ENCODE measurements around the gene RPS14. TPM values are rescaled to one million over a fixed set of nuclear protein-coding genes. Genes with fewer than 3 reads are reported as not detected.

Gene RPS14
- total RNA-seq, 1 experiment from 2014 or later = 2,031 TPM

- H3K4me3 ChIP-seq (ENCODE audit: low read length) = peak overlapping the region; percentile 95
- peak overlapping the region; percentile 62 for H3K27ac ChIP-seq (ENCODE audit: low read length)
- H3F3A ChIP-seq (ENCODE audit: low read length, unreplicated experiment) = no peaks in the 10 kb centered on the region
- TF ChIP-seq CTCF (conservative IDR thresholded peaks at IDR 0.05; ENCODE audit: low read depth, low read length) (peak; percentile 44; the same call in 1 of the 2 replicates), EZH2 (IDR thresholded peaks at IDR 0.05; ENCODE audit: low read length, unreplicated experiment) (no peak)
- ChIA-PET CTCF (no interaction called here), POLR2A (ENCODE audit: unreplicated experiment) (interaction anchor here (0.6 kb wide), 1 partner anchor 8 kb away, joined by 32 read pairs; no protein-coding TSS in a partner anchor)
- H3K79me2 ChIP-seq (ENCODE audit: low read length) = peaks cover 65% of the 10 kb centered on the region
- H2AFZ ChIP-seq (ENCODE audit: low read length) = peak overlapping the region; percentile 68; the same call in 1 of the 2 replicates
- peaks cover 28% of the 10 kb centered on the region; the same call in 1 of the 2 replicates for H4K20me1 ChIP-seq (ENCODE audit: low read length)
- H3K27me3 ChIP-seq (ENCODE audit: low read length) = no peaks in the 10 kb centered on the region
- intact Hi-C loops (cut with micrococcal nuclease) = loop anchor here (2.0 kb wide), 1 partner anchor 35 kb away; no protein-coding TSS in a partner anchor
- H3K9ac ChIP-seq (ENCODE audit: low read length) = peak overlapping the region; percentile 98
- no peaks in the 10 kb centered on the region for H3K9me3 ChIP-seq (ENCODE audit: low read length)
- H3K36me3 ChIP-seq (ENCODE audit: low read depth, low read length) = no peaks in the 10 kb centered on the region
- DNase-seq (peak; percentile 44), ATAC-seq (peak; percentile 11)
- peaks cover 48% of the 10 kb centered on the region for H3K4me1 ChIP-seq (ENCODE audit: insufficient read depth, low read length)
- H3K4me2 ChIP-seq (ENCODE audit: low read length) = peak overlapping the region; percentile 91
- BruUV-seq (replicated peaks) = TSS peak; percentile 29
- no peaks in the 10 kb centered on the region for H3K9me2 ChIP-seq (replicated peaks; ENCODE audit: low read length)
These were observed 37.9 kb upstream of the RPS14 start for GRCh38 chr5:150487199-150488061.

- Histone ChIP-seq H3K9me2 (replicated peaks; ENCODE audit: low read length) (no peaks in the 10 kb centered on the region), H3K4me2 (ENCODE audit: low read length) (peak overlapping the region; percentile 91), H3K27me3 (ENCODE audit: low read length) (no peaks in the 10 kb centered on the region), H3K36me3 (ENCODE audit: low read depth, low read length) (no peaks in the 10 kb centered on the region), H2AFZ (ENCODE audit: low read length) (peak overlapping the region; percentile 68), H3K79me2 (ENCODE audit: low read length) (peaks cover 56% of the 10 kb centered on the region), H3K9ac (ENCODE audit: low read length) (peak overlapping the region; percentile 98), H3K27ac (ENCODE audit: low read length) (peak overlapping the region; percentile 62), H3K4me1 (ENCODE audit: insufficient read depth, low read length) (peaks cover 42% of the 10 kb centered on the region), H3K9me3 (ENCODE audit: low read length) (no peaks in the 10 kb centered on the region), H3K4me3 (ENCODE audit: low read length) (peak overlapping the region; percentile 95), H3F3A (ENCODE audit: low read length, unreplicated experiment) (no peaks in the 10 kb centered on the region), H4K20me1 (ENCODE audit: low read length) (peaks cover 24% of the 10 kb centered on the region; the same call in 1 of the 2 replicates)
- ChIA-PET POLR2A (ENCODE audit: unreplicated experiment) (no interaction called here), CTCF (no interaction called here)
- DNase-seq (peak; percentile 81), ATAC-seq (peak; percentile 33)
- intact Hi-C loops (cut with micrococcal nuclease) = loop anchor here (2.0 kb wide), 1 partner anchor 36 kb away; no protein-coding TSS in a partner anchor
- no TSS peak for BruUV-seq (replicated peaks)
- TF ChIP-seq EZH2 (IDR thresholded peaks at IDR 0.05; ENCODE audit: low read length, unreplicated experiment) (no peak), EZH2phosphoT487 (IDR thresholded peaks at IDR 0.05; ENCODE audit: borderline replicate concordance, low read length) (no peak), CTCF (conservative IDR thresholded peaks at IDR 0.05; ENCODE audit: low read depth, low read length) (no peak)
These were observed 37.1 kb upstream of the RPS14 start for GRCh38 chr5:150486402-150487198.

Data from PC-3 (cell line).